Natural killer cell (primary cell): ENCODE results near the gene PLBD1. TPM values are rescaled to one million over a fixed set of nuclear protein-coding genes. Genes with fewer than 3 reads are reported as not detected.

Experiments
- ATAC-seq, 3 donors: fragments of 150-1000 bp in 2 of 3; fragments of 200-7000 bp in 1 of 3; cut with Tn5 transposase; 1 replicate in 1 of 3; 2 replicates in 2 of 3; pipeline ENCODE4 v1.10.0; 2021; ENCODE audit warnings: mild to moderate bottlenecking in 2 of 3, moderate library complexity in 2 of 3
- DNase-seq, 2 donors: peaks; one replicate each; pipeline versions ENCODE4 v3.0.0 to v3.0.0-alpha.2; 2013 to 2021; ENCODE audit warnings: mixed read lengths in 1 of 2
- H3K27ac ChIP-seq: one replicate; pipeline ENCODE4 v1.5.1; 2013; ENCODE audit warnings: mild to moderate bottlenecking, low read length
- H3K27me3 ChIP-seq: one replicate; pipeline ENCODE4 v1.6.1; 2013; ENCODE audit warnings: low read length; ENCODE audit not compliant: control insufficient read depth, insufficient read depth
- H3K36me3 ChIP-seq: one replicate; pipeline ENCODE4 v1.6.1; 2013; ENCODE audit warnings: low read length; ENCODE audit not compliant: control insufficient read depth, insufficient read depth
- H3K4me1 ChIP-seq: one replicate; pipeline ENCODE4 v1.6.1; 2013; ENCODE audit warnings: low read length; ENCODE audit not compliant: control insufficient read depth, insufficient read depth
- H3K4me3 ChIP-seq: one replicate; pipeline ENCODE4 v1.5.1; 2013; ENCODE audit warnings: low read length
- H3K9me3 ChIP-seq: one replicate; pipeline ENCODE4 v1.6.1; 2013; ENCODE audit warnings: low read length; ENCODE audit not compliant: control insufficient read depth, insufficient read depth
- H3K27ac Mint-ChIP-seq, 2 donors: one replicate each; pipeline ENCODE4 v1.8.0; 2022; ENCODE audit warnings: mild to moderate bottlenecking in 2 of 2, mixed read lengths in 2 of 2, moderate library complexity in 1 of 2
- H3K27me3 Mint-ChIP-seq, 2 donors: one replicate each; pipeline ENCODE4 v1.8.0; 2022; ENCODE audit warnings: low read depth in 2 of 2, mixed read lengths in 2 of 2
- H3K36me3 Mint-ChIP-seq: one replicate; pipeline ENCODE4 v1.8.0; 2022; ENCODE audit warnings: mixed read lengths
- H3K4me1 Mint-ChIP-seq, 2 donors: one replicate each; pipeline ENCODE4 v1.8.0; 2022; ENCODE audit warnings: mixed read lengths in 2 of 2
- H3K4me3 Mint-ChIP-seq: one replicate; pipeline ENCODE4 v1.8.0; 2022; ENCODE audit warnings: mild to moderate bottlenecking, moderate library complexity, mixed read lengths
- H3K9me3 Mint-ChIP-seq, 2 donors: one replicate each; pipeline ENCODE4 v1.8.0; 2022; ENCODE audit warnings: mixed read lengths in 2 of 2
- WGBS: methylation state at CpG from one replicate; pipeline ENCODE4 v1.1.7; 2013; ENCODE audit warnings: missing lambda C conversion rate; ENCODE audit not compliant: insufficient coverage; 5-methylcytosine and 5-hydroxymethylcytosine counted together
- intact Hi-C: fragments of 100-400 bp; cut with micrococcal nuclease; formaldehyde crosslinking; loops from one replicate; pipeline ENCODE4 v1.14.2; 2022
- total RNA-seq, 4 donors: library from RNA; stranded (reverse); fragments of 120-200 nt in 1 of 4; gene quantifications; one replicate each; pipeline versions ENCODE4 v1.2.3 to v1.2.4, GENCODE V29; 2013 to 2022
- TF ChIP-seq, protein P1 (sequence below): fragments of 200-600 bp; IDR thresholded peaks from one replicate; pipeline ENCODE4 v1.8.0; 2022; ENCODE audit warnings: antibody characterized with exemption

Gene PLBD1
- total RNA-seq, 3 donors from 2014 or later (not counting 1 experiment from before 2014, with no cell fraction given), result 3.3 to 8.2 (median 4.6) TPM

DNA sequence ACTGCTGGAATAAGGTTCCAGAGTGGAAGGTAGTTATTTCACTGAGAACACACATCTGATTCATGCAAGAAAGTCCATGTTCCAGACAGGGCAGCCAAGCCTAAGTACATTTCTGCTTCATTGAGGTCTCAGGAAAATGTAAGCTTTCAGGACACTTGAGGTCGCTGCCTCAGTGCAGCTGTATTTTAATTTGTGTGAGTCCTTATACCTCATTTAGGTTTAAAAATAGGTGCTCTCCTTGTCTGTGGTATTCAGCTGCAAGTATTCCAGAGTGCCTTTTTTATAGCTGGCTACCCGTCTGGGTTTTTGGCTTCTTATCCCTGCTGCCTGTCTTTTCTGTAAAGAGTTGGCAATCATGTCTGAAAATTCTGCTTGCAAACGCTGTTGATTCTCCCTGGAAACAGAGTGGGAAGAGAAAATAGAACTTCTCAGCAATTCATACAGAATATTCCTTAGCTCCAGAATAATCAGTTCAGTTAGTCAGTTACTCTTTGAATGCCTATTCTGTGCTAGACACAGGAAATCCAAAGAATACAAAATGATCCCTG lies 45.3 kb upstream of the PLBD1 start:
- H3K27me3 ChIP-seq, result peaks cover 2% of the 10 kb centered on the region
- no peak for DNase-seq
- peak overlapping the region; percentile 15 for H3K27ac ChIP-seq
- H3K9me3 Mint-ChIP-seq, result peaks cover 0 to 14% of the 10 kb centered on the region in 2 donors
- no peaks in the 10 kb centered on the region for H3K4me1 Mint-ChIP-seq
- TF ChIP-seq, protein P1, sequence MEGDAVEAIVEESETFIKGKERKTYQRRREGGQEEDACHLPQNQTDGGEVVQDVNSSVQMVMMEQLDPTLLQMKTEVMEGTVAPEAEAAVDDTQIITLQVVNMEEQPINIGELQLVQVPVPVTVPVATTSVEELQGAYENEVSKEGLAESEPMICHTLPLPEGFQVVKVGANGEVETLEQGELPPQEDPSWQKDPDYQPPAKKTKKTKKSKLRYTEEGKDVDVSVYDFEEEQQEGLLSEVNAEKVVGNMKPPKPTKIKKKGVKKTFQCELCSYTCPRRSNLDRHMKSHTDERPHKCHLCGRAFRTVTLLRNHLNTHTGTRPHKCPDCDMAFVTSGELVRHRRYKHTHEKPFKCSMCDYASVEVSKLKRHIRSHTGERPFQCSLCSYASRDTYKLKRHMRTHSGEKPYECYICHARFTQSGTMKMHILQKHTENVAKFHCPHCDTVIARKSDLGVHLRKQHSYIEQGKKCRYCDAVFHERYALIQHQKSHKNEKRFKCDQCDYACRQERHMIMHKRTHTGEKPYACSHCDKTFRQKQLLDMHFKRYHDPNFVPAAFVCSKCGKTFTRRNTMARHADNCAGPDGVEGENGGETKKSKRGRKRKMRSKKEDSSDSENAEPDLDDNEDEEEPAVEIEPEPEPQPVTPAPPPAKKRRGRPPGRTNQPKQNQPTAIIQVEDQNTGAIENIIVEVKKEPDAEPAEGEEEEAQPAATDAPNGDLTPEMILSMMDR, result no peak
- peaks cover 12% of the 10 kb centered on the region for H3K36me3 Mint-ChIP-seq
- no peak overlapping the region for H3K4me3 Mint-ChIP-seq
- 66% methylated on average over 3 of the region's 3 CpGs for WGBS
- H3K4me3 ChIP-seq, result no peak overlapping the region
- H3K36me3 ChIP-seq, result no peaks in the 10 kb centered on the region
- peaks cover 5 to 30% of the 10 kb centered on the region in 2 donors for H3K27me3 Mint-ChIP-seq
- H3K4me1 ChIP-seq, result peaks cover 4% of the 10 kb centered on the region
- no peak overlapping the region for H3K27ac Mint-ChIP-seq
- intact Hi-C loops, result no loop called here
- no peak for ATAC-seq
- no peaks in the 10 kb centered on the region for H3K9me3 ChIP-seq

DNA sequence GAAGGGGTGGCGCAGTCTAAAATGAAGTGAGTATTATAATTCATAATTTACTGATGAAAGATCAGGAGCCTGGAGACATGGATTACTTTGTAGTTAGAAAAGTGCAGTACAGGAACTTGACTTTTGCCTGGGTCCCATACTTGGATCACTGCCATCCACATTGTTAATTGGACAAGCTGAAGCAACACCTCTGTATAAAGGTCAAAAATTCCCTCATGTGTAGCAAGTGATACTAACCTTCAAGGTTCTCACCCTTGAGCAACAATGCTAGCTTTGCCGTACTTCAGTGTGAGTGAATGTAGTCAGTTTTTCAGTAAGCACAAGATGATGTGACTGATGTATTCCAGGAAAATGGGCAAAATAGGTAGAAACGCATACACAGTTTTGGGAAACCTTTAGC lies 44.6 kb upstream of the PLBD1 start:
- TF ChIP-seq, protein P1, result no peak
- no peaks in the 10 kb centered on the region for H3K9me3 ChIP-seq
- H3K4me1 ChIP-seq, result peaks cover 4% of the 10 kb centered on the region
- H3K27ac ChIP-seq, result no peak overlapping the region
- no peak overlapping the region for H3K4me3 ChIP-seq
- H3K36me3 ChIP-seq, result no peaks in the 10 kb centered on the region
- no peaks in the 10 kb centered on the region for H3K4me1 Mint-ChIP-seq
- H3K27ac Mint-ChIP-seq, result no peak overlapping the region
- intact Hi-C loops, result no loop called here
- peaks cover 2% of the 10 kb centered on the region for H3K27me3 ChIP-seq
- H3K36me3 Mint-ChIP-seq, result peaks cover 18% of the 10 kb centered on the region
- no peak for DNase-seq
- H3K9me3 Mint-ChIP-seq, result peaks cover 2 to 19% of the 10 kb centered on the region in 2 donors
- no peak for ATAC-seq
- H3K27me3 Mint-ChIP-seq, result peaks cover 5 to 30% of the 10 kb centered on the region in 2 donors
- 95% methylated on average over 2 of the region's 3 CpGs for WGBS
- H3K4me3 Mint-ChIP-seq, result no peak overlapping the region

DNA sequence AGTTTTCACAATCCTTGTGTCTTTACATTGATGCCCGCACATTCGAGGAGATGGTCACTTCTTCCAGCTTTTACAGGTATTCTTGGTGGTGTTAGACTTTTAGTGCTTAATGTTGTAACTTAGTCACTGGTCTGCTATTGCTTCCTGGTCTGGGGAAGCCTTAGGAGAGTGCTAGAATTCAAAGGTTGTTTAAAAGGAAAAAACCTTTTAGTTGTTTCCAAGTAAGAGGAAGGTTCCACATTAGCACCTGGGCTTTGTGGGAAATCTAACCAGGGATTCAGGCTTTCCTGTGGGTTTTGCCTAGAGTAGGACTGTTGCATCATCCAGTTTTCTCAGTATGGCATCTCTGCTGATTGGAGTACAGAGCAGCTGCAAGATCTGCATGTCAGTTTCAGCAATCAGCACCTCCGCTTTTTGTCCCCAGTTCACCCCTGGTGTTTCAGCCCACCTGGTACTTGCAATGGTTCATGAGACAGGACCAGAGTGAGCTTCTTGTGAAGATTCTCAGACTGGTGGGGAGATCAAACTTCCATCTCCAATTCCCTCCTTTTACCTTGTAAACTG lies 44.0 kb upstream of the PLBD1 start:
- ATAC-seq (no peak), DNase-seq (no peak)
- intact Hi-C loops, result no loop called here
- Mint-ChIP-seq H3K27me3 (peaks cover 5 to 29% of the 10 kb centered on the region in 2 donors), H3K4me3 (no peak overlapping the region), H3K27ac (no peak overlapping the region), H3K36me3 (peaks cover 22% of the 10 kb centered on the region), H3K4me1 (no peaks in the 10 kb centered on the region), H3K9me3 (peaks cover 2 to 19% of the 10 kb centered on the region in 2 donors)
- Histone ChIP-seq H3K9me3 (no peaks in the 10 kb centered on the region), H3K27ac (no peak overlapping the region), H3K4me1 (peaks cover 4% of the 10 kb centered on the region), H3K27me3 (peaks cover 2% of the 10 kb centered on the region), H3K36me3 (no peaks in the 10 kb centered on the region), H3K4me3 (no peak overlapping the region)
- TF ChIP-seq, protein P1, result no peak
- 90% methylated on average over 3 of the region's 3 CpGs for WGBS

DNA sequence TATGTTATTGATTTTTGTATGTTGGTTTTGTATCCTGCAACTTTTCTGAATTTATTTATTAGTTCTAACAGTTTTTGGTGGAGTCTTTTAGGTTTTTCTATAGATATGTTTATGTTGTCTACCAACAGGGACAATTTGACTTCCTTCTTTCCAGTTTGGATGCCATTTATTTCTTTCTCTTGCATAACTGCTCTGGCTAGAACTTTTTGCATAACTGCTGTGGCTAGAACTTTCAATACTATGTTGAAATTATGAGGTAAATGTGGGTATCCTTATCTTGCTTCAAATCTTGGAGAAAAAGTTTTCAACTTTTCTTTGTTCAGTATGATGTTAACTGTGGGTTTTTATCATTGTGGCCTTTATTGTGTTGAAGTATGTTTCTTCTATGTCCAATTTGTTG lies 39.9 kb upstream of the PLBD1 start:
- H3K27me3 ChIP-seq, result peaks cover 2% of the 10 kb centered on the region
- no peak for ATAC-seq
- TF ChIP-seq, protein P1, result no peak
- H3K4me1 ChIP-seq, result no peaks in the 10 kb centered on the region
- H3K4me3 ChIP-seq, result no peak overlapping the region
- intact Hi-C loops, result no loop called here
- H3K4me1 Mint-ChIP-seq, result no peaks in the 10 kb centered on the region
- H3K27ac Mint-ChIP-seq, result no peak overlapping the region
- peaks cover 7 to 22% of the 10 kb centered on the region in 2 donors for H3K27me3 Mint-ChIP-seq
- H3K9me3 Mint-ChIP-seq, result peaks cover 8 to 24% of the 10 kb centered on the region in 2 donors
- H3K9me3 ChIP-seq, result no peaks in the 10 kb centered on the region
- no peaks in the 10 kb centered on the region for H3K36me3 ChIP-seq
- H3K4me3 Mint-ChIP-seq, result no peak overlapping the region
- no peak overlapping the region for H3K27ac ChIP-seq
- DNase-seq, result no peak
- peaks cover 36% of the 10 kb centered on the region for H3K36me3 Mint-ChIP-seq
